Spleen (tissue), 11 donors: ENCODE results near the gene STARD13. TPM values are rescaled to one million over a fixed set of nuclear protein-coding genes. Genes with fewer than 3 reads are reported as not detected.

ENCODE experiments used
- DNase-seq: peaks from one replicate; pipeline ENCODE4 v3.0.0-alpha.2; 2020
- H3K27ac ChIP-seq, 8 donors: fragments of 200-600 bp; sonication (generic) in 7 of 8; 1 replicate in 4 of 8; 2 replicates in 4 of 8; pipeline versions ENCODE4 v1.5.0 to v1.8.0; 2016 to 2021; ENCODE audit warnings: inconsistent platforms in 4 of 8, mild to moderate bottlenecking in 4 of 8, moderate library complexity in 1 of 8
- H3K27me3 ChIP-seq, 7 donors: fragments of 200-600 bp; sonication (generic) in 6 of 7; replicated peaks in 1 of 7; 1 replicate in 4 of 7; 2 replicates in 3 of 7; pipeline versions ENCODE4 v1.5.0 to v1.8.0; 2016 to 2021; ENCODE audit warnings: inconsistent platforms in 3 of 7, mild to moderate bottlenecking in 1 of 7
- H3K36me3 ChIP-seq, 6 donors: fragments of 200-600 bp; sonication (generic) in 5 of 6; 1 replicate in 4 of 6; 2 replicates in 2 of 6; pipeline versions ENCODE4 v1.5.0 to v1.8.0; 2016 to 2021; ENCODE audit warnings: inconsistent platforms in 2 of 6
- H3K4me1 ChIP-seq, 6 donors: fragments of 200-600 bp; sonication (generic) in 5 of 6; 1 replicate in 3 of 6; 2 replicates in 3 of 6; pipeline versions ENCODE4 v1.5.0 to v1.8.0; 2016 to 2021; ENCODE audit warnings: inconsistent platforms in 3 of 6
- H3K4me3 ChIP-seq, 8 donors: fragments of 200-600 bp; sonication (generic) in 7 of 8; 1 replicate in 4 of 8; 2 replicates in 4 of 8; pipeline versions ENCODE4 v1.5.0 to v1.8.0; 2016 to 2021; ENCODE audit warnings: inconsistent platforms in 4 of 8, mild to moderate bottlenecking in 4 of 8, moderate library complexity in 2 of 8
- H3K9me3 ChIP-seq, 8 donors: fragments of 200-600 bp; sonication (generic) in 7 of 8; 1 replicate in 4 of 8; 2 replicates in 4 of 8; pipeline versions ENCODE4 v1.5.0 to v1.8.0; 2016 to 2021; ENCODE audit warnings: inconsistent platforms in 4 of 8
- CTCF ChIP-seq, 11 experiments: fragments of 200-600 bp in 7 of 11; fragments of 450-650 bp in 4 of 11; sonication (generic) in 4 of 11; IDR thresholded peaks in 8 of 11; conservative IDR thresholded peaks in 3 of 11; 1 replicate in 7 of 11; 2 replicates in 4 of 11; pipeline versions ENCODE4 v1.4.0 to v1.8.0; 2016 to 2021; ENCODE audit warnings: antibody characterized with exemption in 11 of 11, inconsistent platforms in 4 of 11, mild to moderate bottlenecking in 1 of 11
- POLR2A ChIP-seq, 3 donors: fragments of 450-650 bp; IDR thresholded peaks; one replicate each; pipeline ENCODE4 v1.5.1; 2017; ENCODE audit warnings: antibody characterized with exemption in 3 of 3, mild to moderate bottlenecking in 1 of 3
- POLR2AphosphoS5 ChIP-seq, 3 donors: sonication (generic); formaldehyde crosslinking; IDR thresholded peaks; one replicate each; pipeline ENCODE4 v1.5.1; 2017; ENCODE audit warnings: antibody characterized with exemption in 3 of 3
- WGBS, 5 donors: extraction: QIAGEN DNeasy Blood & Tissue Kit in 3 of 5; methylation state at CpG; one replicate each; pipeline versions ENCODE4 v1.1.5 to v1.1.7; 2013 to 2018; 5-methylcytosine and 5-hydroxymethylcytosine counted together
- intact Hi-C: fragments of 100-400 bp; cut with DNase I; formaldehyde crosslinking; loops from one replicate; pipeline ENCODE4 v1.15.0; 2023; ENCODE audit warnings: low total_unique reads
- polyA plus RNA-seq, 3 donors: library from polyadenylated mRNA; stranded (reverse); fragments of 200-250 nt; gene quantifications; one replicate each; pipeline ENCODE4 v1.2.1, GENCODE V29; 2013
- total RNA-seq, 7 donors: library from RNA; depleted of rRNA in 3 of 7; stranded (reverse); fragments of >200 nt in 3 of 7; fragmentation: NEBNext Ultra II Directional in 4 of 7; extraction: Animal tissue kit (Norgen Biotek cat#: 25700) in 4 of 7; gene quantifications; one replicate each; pipeline versions ENCODE4 v1.1.0 to v1.2.1, GENCODE V29; 2016 to 2021
- donor health status: healthy with polysubstance abuse.
- donor health status: DM: no; HTN: no; CAD: no; lungs with moderate emphysema.
- donor health status: DM: no; HTN: no; CAD: no.
- donor health status: Bipolar disorder and iron deficiency.
- donor health status: healthy.
- donor health status: DM: no; HTN: no; CAD: no.
- donor health status: DM: yes; HTN: yes; CAD: no.

Gene STARD13
- total and polyA plus RNA-seq, 10 donors = 1.4 to 58.1 (median 26.7) TPM

- Histone ChIP-seq H3K4me1 (peaks cover 0 to 14% (median 6%) of the 10 kb centered on the region in 6 donors), H3K27ac (peak overlapping the region in 3 of 8 donors; percentile 20 to 40 (median 21)), H3K36me3 (no peaks in the 10 kb centered on the region), H3K9me3 (no peaks in the 10 kb centered on the region), H3K4me3 (no peak overlapping the region), H3K27me3 (no peaks in the 10 kb centered on the region)
- no peak for DNase-seq
- intact Hi-C loops = no loop called here
- no peak for TF ChIP-seq POLR2AphosphoS5 (IDR thresholded peaks at IDR 0.05)
- TF ChIP-seq POLR2A (IDR thresholded peaks at IDR 0.05) = no peak
- TF ChIP-seq CTCF (IDR thresholded peaks at IDR 0.05 in 8 of 11, conservative IDR thresholded peaks at IDR 0.05 in 3 of 11) = no peak
Measured at GRCh38 chr13:33250609-33251008, 34.9 kb downstream of the STARD13 start.

- Histone ChIP-seq H3K27me3 (no peaks in the 10 kb centered on the region), H3K4me3 (no peak overlapping the region), H3K36me3 (no peaks in the 10 kb centered on the region), H3K4me1 (peaks cover 0 to 14% (median 6%) of the 10 kb centered on the region in 6 donors), H3K27ac (no peak overlapping the region), H3K9me3 (no peaks in the 10 kb centered on the region)
- intact Hi-C loops = no loop called here
- TF ChIP-seq CTCF (IDR thresholded peaks at IDR 0.05 in 8 of 11, conservative IDR thresholded peaks at IDR 0.05 in 3 of 11) (no peak), POLR2AphosphoS5 (IDR thresholded peaks at IDR 0.05) (no peak), POLR2A (IDR thresholded peaks at IDR 0.05) (no peak)
- no peak for DNase-seq
- WGBS, 5 donors = 72 to 93% (median 90%) methylated on average over 3 of the region's 3 CpGs
Measured at GRCh38 chr13:33249894-33250293, 35.7 kb downstream of the STARD13 start.

GRCh38 chr13:33249066-33249465, 36.5 kb downstream of the STARD13 start:
- DNase-seq = no peak

More at GRCh38 chr13:33249066-33249465, 36.5 kb downstream of the STARD13 start:
- no peak overlapping the region for H3K27ac ChIP-seq
- TF ChIP-seq POLR2AphosphoS5 (IDR thresholded peaks at IDR 0.05) = no peak
- TF ChIP-seq CTCF (IDR thresholded peaks at IDR 0.05 in 8 of 11, conservative IDR thresholded peaks at IDR 0.05 in 3 of 11) = no peak
- no peak for TF ChIP-seq POLR2A (IDR thresholded peaks at IDR 0.05)
- no peaks in the 10 kb centered on the region for H3K36me3 ChIP-seq
- 81 to 93% (median 85%) methylated on average over 6 of the region's 6 CpGs for WGBS, 5 donors
- H3K4me3 ChIP-seq = no peak overlapping the region
- intact Hi-C loops = no loop called here
- no peaks in the 10 kb centered on the region for H3K9me3 ChIP-seq
- H3K27me3 ChIP-seq = no peaks in the 10 kb centered on the region
- H3K4me1 ChIP-seq = peaks cover 0 to 14% (median 6%) of the 10 kb centered on the region in 6 donors
